ENCODE data around the gene BCR. TPM values are rescaled to one million over a fixed set of nuclear protein-coding genes. Genes with fewer than 3 reads are reported as not detected.

The BCR gene
- total and polyA plus RNA-seq, 2 of the 4 experiments (the other 2 are of a cell fraction): 28.9 to 44.6 TPM

DNA sequence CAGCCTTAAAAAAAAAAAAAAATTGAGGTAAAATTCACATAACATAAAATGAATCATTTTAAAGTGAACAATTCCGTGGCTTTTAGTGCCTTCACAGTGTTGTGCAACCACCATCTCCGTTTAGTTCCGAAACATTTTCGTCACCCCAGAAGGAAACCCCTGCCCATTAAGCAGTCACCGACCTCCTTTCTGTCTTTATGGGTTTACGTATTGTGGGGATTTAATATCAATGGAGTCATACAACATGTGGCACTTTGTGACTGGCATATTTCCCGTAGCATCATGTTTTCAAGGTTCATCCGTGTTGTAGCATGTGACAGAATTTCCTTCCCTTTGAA is 65.5 kb downstream of the BCR start:
- Histone ChIP-seq H3K9ac (ENCODE audit: low read depth, low read length) (no peak overlapping the region), H3K9me3 (ENCODE audit: control insufficient read depth, insufficient read depth, low read length) (no peaks in the 10 kb centered on the region), H4K8ac (ENCODE audit: low read depth in 2 of 2, low read length in 2 of 2) (no peak overlapping the region), H3K36me3 (ENCODE audit: control insufficient read depth, insufficient read depth, low read length) (no peaks in the 10 kb centered on the region), H3K14ac (replicated peaks; ENCODE audit: low read depth, low read length) (no peak overlapping the region), H3K9me1 (ENCODE audit: insufficient read depth, low read length) (peaks cover 24% of the 10 kb centered on the region), H3K27ac (ENCODE audit: insufficient read depth, low read length) (no peak overlapping the region), H4K5ac (ENCODE audit: low read depth, low read length) (no peak overlapping the region), H3K4me2 (ENCODE audit: low read depth, low read length) (no peak overlapping the region), H3K56ac (ENCODE audit: extremely low read depth, insufficient read depth, low read length) (no peak overlapping the region), H2AFZ (replicated peaks; ENCODE audit: low read length, poor library complexity) (no peak overlapping the region), H3K4ac (ENCODE audit: low read depth, low read length) (no peak overlapping the region), H3K23ac (ENCODE audit: low read depth, low read length) (no peak overlapping the region), H3K79me1 (ENCODE audit: low read depth in 1 of 2, low read length in 2 of 2) (peaks cover 34 to 90% of the 10 kb centered on the region in 2 experiments), H3K27me3 (ENCODE audit: control insufficient read depth, insufficient read depth, low read length) (no peaks in the 10 kb centered on the region), H3K18ac (ENCODE audit: low read depth, low read length) (no peak overlapping the region), H2AK9ac (replicated peaks; ENCODE audit: low read depth, low read length, poor library complexity) (no peak overlapping the region), H2BK5ac (ENCODE audit: low read depth, low read length, poor library complexity, severe bottlenecking) (no peak overlapping the region), H3K4me1 (ENCODE audit: control insufficient read depth, insufficient read depth, low read length) (peaks cover 23% of the 10 kb centered on the region), H2BK20ac (ENCODE audit: low read depth, low read length) (no peak overlapping the region), H2AK5ac (ENCODE audit: low read depth, low read length) (no peak overlapping the region), H2BK120ac (ENCODE audit: low read depth, low read length) (no peak overlapping the region), H4K91ac (ENCODE audit: insufficient read depth, low read depth, low read length) (no peak overlapping the region), H4K20me1 (ENCODE audit: insufficient read depth, low read length) (peaks cover 55% of the 10 kb centered on the region), H2BK15ac (ENCODE audit: low read depth, low read length) (no peak overlapping the region), H3K4me3 (ENCODE audit: insufficient read depth, low read depth, low read length) (no peak overlapping the region)
- CTCF ChIA-PET: no interaction called here
- peak; percentile 21 for DNase-seq
- ATAC-seq (ENCODE audit: low read depth): no peak
- no CpG with 5 or more reads among the region's 8 CpGs for WGBS, 2 experiments (ENCODE audit: extremely low coverage in 2 of 2, insufficient read length in 1 of 2)
- dilution Hi-C loops (cut with HindIII; ENCODE audit: low sequenced_read_pairs, unreplicated experiment): no loop called here
- in situ Hi-C loops (cut with MboI; ENCODE audit: low sequenced_read_pairs): no loop called here
- intact Hi-C loops (cut with micrococcal nuclease): no loop called here
- TF ChIP-seq CEBPB (IDR thresholded peaks at IDR 0.05; ENCODE audit: low read depth, low read length) (peak; percentile 88), MAFK (IDR thresholded peaks at IDR 0.05; ENCODE audit: low read depth, low read length) (no peak)
- TF ChIP-seq, protein P1, sequence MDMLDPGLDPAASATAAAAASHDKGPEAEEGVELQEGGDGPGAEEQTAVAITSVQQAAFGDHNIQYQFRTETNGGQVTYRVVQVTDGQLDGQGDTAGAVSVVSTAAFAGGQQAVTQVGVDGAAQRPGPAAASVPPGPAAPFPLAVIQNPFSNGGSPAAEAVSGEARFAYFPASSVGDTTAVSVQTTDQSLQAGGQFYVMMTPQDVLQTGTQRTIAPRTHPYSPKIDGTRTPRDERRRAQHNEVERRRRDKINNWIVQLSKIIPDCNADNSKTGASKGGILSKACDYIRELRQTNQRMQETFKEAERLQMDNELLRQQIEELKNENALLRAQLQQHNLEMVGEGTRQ (IDR thresholded peaks at IDR 0.05; ENCODE audit: low read depth, low read length): no peak
- BruUV-seq (replicated peaks): no TSS peak
- POLR2A ChIA-PET (ENCODE audit: unreplicated experiment): no interaction called here

All from IMR-90 (cell line).